Measurements from ENCODE around the gene TOR2A.

Gene TOR2A

DNA sequence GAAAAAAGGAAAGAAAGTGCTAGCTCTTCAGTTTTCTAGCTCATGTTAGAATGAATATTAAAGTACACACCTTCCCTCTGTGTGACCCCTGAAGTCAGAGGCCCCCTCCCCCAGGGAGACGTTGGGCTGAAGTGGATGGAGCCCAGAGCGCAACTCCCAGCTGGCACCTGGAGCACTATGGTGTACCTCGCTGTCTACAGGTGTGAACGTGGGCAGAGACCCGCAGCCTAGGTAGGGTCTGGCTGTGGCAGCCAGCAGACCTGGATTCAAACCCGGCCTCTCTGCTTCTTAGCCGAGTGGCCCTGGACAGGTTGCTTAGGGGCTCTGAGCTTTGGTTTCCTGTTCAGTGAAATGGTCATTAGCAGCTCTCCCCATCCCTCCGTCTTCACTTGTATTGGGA, 6.3 kb downstream of the TOR2A start:
- Histone ChIP-seq H3K36me3 (ENCODE audit: control insufficient read depth, insufficient read depth, low read length) (no peaks in the 10 kb centered on the region), H3K27me3 (ENCODE audit: control insufficient read depth, insufficient read depth, low read length) (no peaks in the 10 kb centered on the region), H3K27ac (ENCODE audit: low read depth, low read length) (no peak overlapping the region), H3K9me3 (ENCODE audit: control insufficient read depth, insufficient read depth, low read length) (no peaks in the 10 kb centered on the region), H3K4me3 (ENCODE audit: low read depth, low read length) (no peak overlapping the region), H3K9ac (ENCODE audit: low read depth, low read length) (no peak overlapping the region), H3K4me1 (ENCODE audit: control insufficient read depth, insufficient read depth, low read length) (no peaks in the 10 kb centered on the region; the same call in 1 of the 2 replicates)

DNA sequence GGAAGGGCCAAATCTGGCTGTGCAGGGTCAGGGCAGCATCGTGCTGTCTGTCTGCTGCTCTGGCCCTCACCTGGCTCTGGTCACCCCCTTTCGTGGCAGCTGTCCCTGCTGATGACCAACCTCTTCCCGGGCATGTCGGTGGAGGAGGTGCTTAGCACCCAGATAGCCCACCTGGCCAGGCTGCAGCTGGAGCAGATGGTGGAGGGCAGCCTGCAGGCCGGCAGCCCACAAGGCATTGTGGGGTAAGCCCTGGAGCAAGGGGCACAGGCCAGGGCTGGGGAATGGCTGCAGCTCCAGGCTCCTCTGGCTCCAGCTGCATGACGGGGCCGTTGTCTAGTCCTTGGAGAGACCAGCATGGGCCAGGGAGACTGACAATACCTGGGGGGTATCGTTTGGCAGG, 8.2 kb downstream of the TOR2A start:
- Histone ChIP-seq H3K27me3 (ENCODE audit: control insufficient read depth, insufficient read depth, low read length) (no peaks in the 10 kb centered on the region), H3K27ac (ENCODE audit: low read depth, low read length) (no peak overlapping the region), H3K4me1 (ENCODE audit: control insufficient read depth, insufficient read depth, low read length) (no peaks in the 10 kb centered on the region; the same call in 1 of the 2 replicates), H3K36me3 (ENCODE audit: control insufficient read depth, insufficient read depth, low read length) (no peaks in the 10 kb centered on the region), H3K4me3 (ENCODE audit: low read depth, low read length) (no peak overlapping the region), H3K9ac (ENCODE audit: low read depth, low read length) (no peak overlapping the region), H3K9me3 (ENCODE audit: control insufficient read depth, insufficient read depth, low read length) (no peaks in the 10 kb centered on the region)

DNA sequence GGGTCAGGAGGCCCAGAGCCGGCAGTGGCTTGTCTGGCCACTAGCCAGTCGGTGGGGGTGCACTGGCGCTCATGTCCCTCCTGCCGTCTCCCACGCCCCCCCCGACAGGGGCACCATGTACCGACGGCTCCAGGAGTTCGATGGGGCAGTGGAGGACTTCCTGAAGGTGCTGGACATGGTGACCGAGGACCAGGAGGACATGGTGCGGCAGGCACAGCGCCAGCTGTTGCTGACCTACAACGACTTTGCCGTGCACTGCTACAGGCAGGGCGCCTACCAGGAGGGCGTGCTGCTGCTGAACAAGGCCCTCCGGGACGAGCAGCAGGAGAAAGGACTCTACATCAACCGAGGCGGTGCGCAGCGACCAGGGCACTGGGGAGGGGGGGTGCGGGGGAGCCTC, 11.1 kb downstream of the TOR2A start:
- no peak overlapping the region for H3K4me3 ChIP-seq (ENCODE audit: low read depth, low read length)
- H3K4me1 ChIP-seq (ENCODE audit: control insufficient read depth, insufficient read depth, low read length) = no peaks in the 10 kb centered on the region; the same call in 1 of the 2 replicates
- H3K27ac ChIP-seq (ENCODE audit: low read depth, low read length) = no peak overlapping the region
- no peaks in the 10 kb centered on the region for H3K36me3 ChIP-seq (ENCODE audit: control insufficient read depth, insufficient read depth, low read length)
- H3K9me3 ChIP-seq (ENCODE audit: control insufficient read depth, insufficient read depth, low read length) = no peaks in the 10 kb centered on the region
- no peak overlapping the region for H3K9ac ChIP-seq (ENCODE audit: low read depth, low read length)
- H3K27me3 ChIP-seq (ENCODE audit: control insufficient read depth, insufficient read depth, low read length) = no peaks in the 10 kb centered on the region

DNA sequence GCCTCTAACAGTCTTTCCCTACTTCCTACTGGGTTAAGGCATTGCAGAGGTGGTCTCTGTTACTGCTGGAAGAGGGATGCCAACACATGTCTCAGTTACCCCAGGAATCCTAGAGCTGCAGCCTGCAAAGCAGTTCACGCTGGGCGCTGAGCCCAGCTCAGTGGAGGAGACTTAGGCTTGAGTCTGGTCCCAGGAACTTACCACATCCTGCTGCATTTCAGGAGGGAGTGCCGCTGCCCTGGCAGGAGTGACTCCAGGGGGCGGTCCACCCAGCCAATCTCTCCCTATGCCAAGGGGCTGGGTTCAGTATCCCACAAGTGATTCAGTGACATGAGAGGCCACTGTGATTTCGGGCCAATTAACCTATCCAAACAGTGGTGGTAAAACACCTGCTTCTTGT, 11.7 kb downstream of the TOR2A start:
- no peaks in the 10 kb centered on the region; the same call in 1 of the 2 replicates for H3K4me1 ChIP-seq (ENCODE audit: control insufficient read depth, insufficient read depth, low read length)
- no peaks in the 10 kb centered on the region for H3K36me3 ChIP-seq (ENCODE audit: control insufficient read depth, insufficient read depth, low read length)
- H3K4me3 ChIP-seq (ENCODE audit: low read depth, low read length) = no peak overlapping the region
- no peaks in the 10 kb centered on the region for H3K9me3 ChIP-seq (ENCODE audit: control insufficient read depth, insufficient read depth, low read length)
- H3K27me3 ChIP-seq (ENCODE audit: control insufficient read depth, insufficient read depth, low read length) = no peaks in the 10 kb centered on the region
- H3K9ac ChIP-seq (ENCODE audit: low read depth, low read length) = no peak overlapping the region
- H3K27ac ChIP-seq (ENCODE audit: low read depth, low read length) = no peak overlapping the region

DNA sequence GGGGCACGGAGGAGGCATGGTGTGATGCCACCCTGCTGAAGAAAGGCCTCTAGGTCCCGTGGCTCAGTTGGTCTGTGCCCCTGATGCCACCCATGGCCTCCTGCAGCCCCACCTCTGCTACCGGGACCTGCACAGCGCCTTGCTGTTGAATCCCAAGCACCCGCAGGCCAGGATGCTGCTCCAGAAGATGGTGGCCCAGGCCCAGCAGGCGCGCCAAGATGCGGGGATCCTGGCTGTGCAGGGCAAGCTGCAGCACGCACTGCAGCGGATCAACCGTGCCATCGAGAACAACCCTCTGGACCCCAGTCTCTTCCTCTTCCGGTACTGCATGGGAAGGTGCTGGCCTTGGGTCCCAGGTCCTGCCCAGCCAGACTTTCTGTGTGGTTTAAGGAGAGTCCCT, 12.1 kb downstream of the TOR2A start:
- Histone ChIP-seq H3K9ac (ENCODE audit: low read depth, low read length) (no peak overlapping the region), H3K27ac (ENCODE audit: low read depth, low read length) (no peak overlapping the region), H3K36me3 (ENCODE audit: control insufficient read depth, insufficient read depth, low read length) (no peaks in the 10 kb centered on the region), H3K4me3 (ENCODE audit: low read depth, low read length) (no peak overlapping the region), H3K27me3 (ENCODE audit: control insufficient read depth, insufficient read depth, low read length) (no peaks in the 10 kb centered on the region), H3K4me1 (ENCODE audit: control insufficient read depth, insufficient read depth, low read length) (no peaks in the 10 kb centered on the region; the same call in 1 of the 2 replicates), H3K9me3 (ENCODE audit: control insufficient read depth, insufficient read depth, low read length) (no peaks in the 10 kb centered on the region)

DNA sequence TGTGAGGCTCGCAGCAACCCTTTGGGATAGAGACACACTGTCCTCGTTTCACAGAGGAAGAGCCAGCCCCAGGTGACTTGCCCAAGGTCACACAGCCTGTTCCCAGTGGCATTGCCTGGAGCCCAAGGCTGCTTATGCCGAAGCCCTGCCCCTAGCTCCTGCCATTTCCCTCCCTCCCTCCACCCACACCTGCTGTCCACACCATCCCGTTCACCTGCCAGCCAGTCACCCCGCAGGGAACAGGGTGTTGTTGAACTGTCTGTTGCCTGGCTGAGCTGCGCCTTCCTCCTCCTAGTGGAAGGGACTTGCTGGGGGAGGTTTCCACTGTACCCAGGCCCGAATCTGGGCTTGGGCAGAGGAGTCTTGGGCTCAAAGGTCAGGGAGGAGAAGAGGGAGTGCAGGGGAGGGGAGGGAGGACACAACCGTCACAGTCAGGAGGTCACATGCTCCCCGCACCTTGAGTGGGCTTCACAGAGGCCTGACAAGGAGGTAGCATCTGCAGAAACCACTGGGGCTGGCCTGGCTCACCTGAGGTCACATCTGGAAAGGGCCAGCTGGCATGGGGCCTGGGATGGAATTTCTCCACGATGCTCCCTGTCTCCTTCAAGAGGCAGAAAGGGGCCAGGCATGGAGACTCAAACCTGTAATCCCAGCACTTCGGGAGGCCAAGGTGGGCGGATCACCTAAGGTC, 12.9 kb downstream of the TOR2A start:
- Histone ChIP-seq H3K27ac (ENCODE audit: low read depth, low read length) (no peak overlapping the region), H3K9me3 (ENCODE audit: control insufficient read depth, insufficient read depth, low read length) (no peaks in the 10 kb centered on the region), H3K9ac (ENCODE audit: low read depth, low read length) (no peak overlapping the region), H3K27me3 (ENCODE audit: control insufficient read depth, insufficient read depth, low read length) (no peaks in the 10 kb centered on the region), H3K36me3 (ENCODE audit: control insufficient read depth, insufficient read depth, low read length) (no peaks in the 10 kb centered on the region), H3K4me1 (ENCODE audit: control insufficient read depth, insufficient read depth, low read length) (no peaks in the 10 kb centered on the region; the same call in 1 of the 2 replicates), H3K4me3 (ENCODE audit: low read depth, low read length) (no peak overlapping the region)

DNA sequence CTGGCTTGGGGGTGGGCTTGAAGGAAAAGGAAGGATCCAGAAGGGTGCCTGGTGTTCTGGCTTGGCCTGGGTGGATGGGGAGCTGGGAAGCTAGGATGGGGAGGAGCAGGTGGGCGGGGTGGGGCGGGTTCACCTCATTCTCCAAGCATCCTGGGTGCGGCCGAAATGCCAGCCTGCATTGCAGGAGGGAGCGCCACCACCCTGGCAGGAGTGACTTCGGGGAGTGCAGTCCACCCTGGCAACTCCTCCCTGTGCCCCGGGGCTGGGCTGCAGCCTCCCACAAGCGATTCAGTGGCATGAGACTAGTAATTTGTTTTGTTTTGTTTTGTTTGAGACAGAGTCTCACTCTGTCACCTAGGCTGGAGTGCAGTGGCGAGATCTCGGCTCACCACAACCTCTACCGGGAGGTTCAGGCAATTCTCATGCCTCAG, 13.7 kb downstream of the TOR2A start:
- H3K9ac ChIP-seq (ENCODE audit: low read depth, low read length) = no peak overlapping the region
- no peak overlapping the region for H3K27ac ChIP-seq (ENCODE audit: low read depth, low read length)
- no peaks in the 10 kb centered on the region; the same call in 1 of the 2 replicates for H3K4me1 ChIP-seq (ENCODE audit: control insufficient read depth, insufficient read depth, low read length)
- no peaks in the 10 kb centered on the region for H3K36me3 ChIP-seq (ENCODE audit: control insufficient read depth, insufficient read depth, low read length)
- H3K9me3 ChIP-seq (ENCODE audit: control insufficient read depth, insufficient read depth, low read length) = no peaks in the 10 kb centered on the region
- H3K27me3 ChIP-seq (ENCODE audit: control insufficient read depth, insufficient read depth, low read length) = no peaks in the 10 kb centered on the region
- H3K4me3 ChIP-seq (ENCODE audit: low read depth, low read length) = no peak overlapping the region

DNA sequence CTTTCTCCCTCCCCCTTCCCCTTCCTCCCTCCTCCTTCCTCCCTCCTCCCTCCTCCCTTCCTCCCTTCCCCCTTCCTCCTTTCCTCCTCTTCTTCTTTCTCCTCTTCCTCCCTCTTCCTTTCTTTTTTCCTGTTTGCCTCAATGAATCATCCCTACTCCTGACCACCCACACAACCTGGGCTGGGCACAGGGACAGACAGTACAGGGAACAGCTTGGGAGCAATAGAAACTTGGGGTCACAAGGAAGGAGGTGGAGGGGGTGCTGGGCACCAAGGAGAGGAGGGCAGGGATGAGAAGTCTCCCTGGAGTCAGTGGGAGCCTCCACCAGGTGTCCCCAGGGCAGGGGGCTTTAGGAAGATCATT, 14.2 kb downstream of the TOR2A start:
- Histone ChIP-seq H3K4me3 (ENCODE audit: low read depth, low read length) (no peak overlapping the region), H3K4me1 (ENCODE audit: control insufficient read depth, insufficient read depth, low read length) (no peaks in the 10 kb centered on the region; the same call in 1 of the 2 replicates), H3K36me3 (ENCODE audit: control insufficient read depth, insufficient read depth, low read length) (no peaks in the 10 kb centered on the region), H3K9ac (ENCODE audit: low read depth, low read length) (no peak overlapping the region), H3K9me3 (ENCODE audit: control insufficient read depth, insufficient read depth, low read length) (no peaks in the 10 kb centered on the region), H3K27me3 (ENCODE audit: control insufficient read depth, insufficient read depth, low read length) (no peaks in the 10 kb centered on the region), H3K27ac (ENCODE audit: low read depth, low read length) (no peak overlapping the region)

DNA sequence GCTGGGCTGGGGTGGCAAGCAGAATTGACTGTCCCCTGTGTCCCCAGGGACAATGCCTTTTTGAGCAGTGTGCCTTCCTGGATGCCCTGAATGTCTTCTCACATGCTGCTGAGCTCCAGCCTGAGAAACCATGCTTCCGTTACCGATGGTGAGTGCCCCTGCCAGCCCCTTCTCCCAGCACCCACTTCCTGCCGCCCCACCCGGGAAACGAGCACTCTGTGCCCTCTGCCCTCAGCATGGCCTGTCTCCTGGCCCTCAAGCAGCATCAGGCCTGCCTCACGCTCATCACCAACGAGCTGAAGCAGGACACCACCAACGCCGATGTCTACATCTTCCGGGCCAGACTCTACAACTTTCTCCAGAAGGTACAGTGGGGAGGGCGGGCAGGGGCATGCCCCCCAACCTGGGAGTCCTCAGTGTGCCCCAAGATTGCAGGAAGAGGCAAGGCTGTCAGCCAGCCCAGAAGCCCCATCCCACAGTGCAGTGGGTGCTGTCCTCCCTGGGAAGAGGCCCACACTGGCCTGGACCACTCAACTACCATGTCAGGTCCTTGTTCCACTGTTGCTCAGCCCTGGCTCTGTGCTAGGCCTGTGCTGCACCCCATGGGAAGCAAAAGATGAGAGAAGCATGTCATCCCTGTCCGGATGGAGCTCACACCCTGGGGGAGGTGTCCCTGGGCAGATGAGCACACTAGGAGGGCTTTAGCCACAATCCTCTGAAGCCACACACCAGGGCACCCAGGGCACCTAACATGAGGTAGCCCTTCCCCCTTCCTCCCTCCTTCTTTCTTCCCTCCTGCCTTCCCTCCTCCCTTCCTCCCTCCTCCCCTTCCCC, 14.8 kb downstream of the TOR2A start:
- Histone ChIP-seq H3K9me3 (ENCODE audit: control insufficient read depth, insufficient read depth, low read length) (no peaks in the 10 kb centered on the region), H3K27me3 (ENCODE audit: control insufficient read depth, insufficient read depth, low read length) (no peaks in the 10 kb centered on the region), H3K9ac (ENCODE audit: low read depth, low read length) (no peak overlapping the region), H3K36me3 (ENCODE audit: control insufficient read depth, insufficient read depth, low read length) (no peaks in the 10 kb centered on the region), H3K4me1 (ENCODE audit: control insufficient read depth, insufficient read depth, low read length) (no peaks in the 10 kb centered on the region; the same call in 1 of the 2 replicates), H3K27ac (ENCODE audit: low read depth, low read length) (no peak overlapping the region), H3K4me3 (ENCODE audit: low read depth, low read length) (no peak overlapping the region)

DNA sequence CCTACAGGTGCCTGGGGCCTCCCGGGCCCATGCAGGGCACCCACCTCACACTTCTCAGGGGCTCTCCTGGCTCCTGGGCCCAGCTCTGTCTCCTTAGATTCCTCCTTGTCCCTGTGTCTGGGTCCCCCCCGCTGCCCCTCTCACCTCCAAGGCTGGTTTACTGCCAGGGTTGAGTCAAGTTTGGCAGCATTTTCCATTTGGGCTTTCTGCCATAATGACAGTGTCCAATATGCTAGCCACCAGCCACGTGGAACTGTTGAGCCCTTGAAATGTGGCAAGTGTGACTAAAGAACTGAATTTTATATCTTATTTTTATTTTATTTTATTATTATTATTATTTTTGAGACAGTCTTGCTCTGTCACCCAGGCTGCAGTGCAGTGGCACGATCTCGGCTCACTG, 17.3 kb downstream of the TOR2A start:
- 0 out of 2 replicates have a peak, but pooled peaks cover 3% of the 10 kb centered on the region for H3K4me1 ChIP-seq (ENCODE audit: control insufficient read depth, insufficient read depth, low read length)
- H3K27me3 ChIP-seq (ENCODE audit: control insufficient read depth, insufficient read depth, low read length) = no peaks in the 10 kb centered on the region
- H3K36me3 ChIP-seq (ENCODE audit: control insufficient read depth, insufficient read depth, low read length) = no peaks in the 10 kb centered on the region
- H3K27ac ChIP-seq (ENCODE audit: low read depth, low read length) = no peak overlapping the region
- no peak overlapping the region for H3K4me3 ChIP-seq (ENCODE audit: low read depth, low read length)
- H3K9ac ChIP-seq (ENCODE audit: low read depth, low read length) = no peak overlapping the region
- no peaks in the 10 kb centered on the region for H3K9me3 ChIP-seq (ENCODE audit: control insufficient read depth, insufficient read depth, low read length)

DNA sequence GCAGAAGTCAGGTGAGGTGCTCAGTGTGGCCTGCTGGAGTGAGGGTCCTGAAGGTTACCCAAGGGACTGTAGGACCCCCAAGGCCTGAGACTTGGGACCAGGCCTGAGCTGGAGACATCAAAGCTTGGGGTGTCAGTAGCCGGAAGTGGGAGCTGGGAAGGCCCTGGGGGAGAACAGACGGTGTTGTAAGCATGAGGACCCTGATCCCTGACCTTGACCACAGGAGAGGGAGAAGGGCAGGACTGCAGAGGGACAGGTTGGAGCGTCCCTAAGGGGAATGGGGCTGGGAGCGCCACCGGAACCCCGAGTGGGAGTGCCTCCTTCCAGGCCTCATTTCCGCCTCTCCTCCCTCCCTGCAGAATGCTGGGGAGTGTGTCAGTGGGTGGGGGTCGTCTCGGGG, 18.7 kb downstream of the TOR2A start:
- H3K9ac ChIP-seq (ENCODE audit: low read depth, low read length) = no peak overlapping the region
- H3K9me3 ChIP-seq (ENCODE audit: control insufficient read depth, insufficient read depth, low read length) = no peaks in the 10 kb centered on the region
- H3K27me3 ChIP-seq (ENCODE audit: control insufficient read depth, insufficient read depth, low read length) = no peaks in the 10 kb centered on the region
- no peaks in the 10 kb centered on the region for H3K36me3 ChIP-seq (ENCODE audit: control insufficient read depth, insufficient read depth, low read length)
- H3K27ac ChIP-seq (ENCODE audit: low read depth, low read length) = no peak overlapping the region
- H3K4me3 ChIP-seq (ENCODE audit: low read depth, low read length) = peak overlapping the region; percentile 90; the same call in 1 of the 2 replicates
- H3K4me1 ChIP-seq (ENCODE audit: control insufficient read depth, insufficient read depth, low read length) = peaks cover 15% of the 10 kb centered on the region

Measured in HUES48 (cell line).